ENCODE measurements around the gene PTPRD. TPM values are rescaled to one million over a fixed set of nuclear protein-coding genes. Genes with fewer than 3 reads are reported as not detected.

PTPRD gene
- total RNA-seq, 4 donors from 2014 or later = 19.6 to 78.9 (median 45.6) TPM

DNA sequence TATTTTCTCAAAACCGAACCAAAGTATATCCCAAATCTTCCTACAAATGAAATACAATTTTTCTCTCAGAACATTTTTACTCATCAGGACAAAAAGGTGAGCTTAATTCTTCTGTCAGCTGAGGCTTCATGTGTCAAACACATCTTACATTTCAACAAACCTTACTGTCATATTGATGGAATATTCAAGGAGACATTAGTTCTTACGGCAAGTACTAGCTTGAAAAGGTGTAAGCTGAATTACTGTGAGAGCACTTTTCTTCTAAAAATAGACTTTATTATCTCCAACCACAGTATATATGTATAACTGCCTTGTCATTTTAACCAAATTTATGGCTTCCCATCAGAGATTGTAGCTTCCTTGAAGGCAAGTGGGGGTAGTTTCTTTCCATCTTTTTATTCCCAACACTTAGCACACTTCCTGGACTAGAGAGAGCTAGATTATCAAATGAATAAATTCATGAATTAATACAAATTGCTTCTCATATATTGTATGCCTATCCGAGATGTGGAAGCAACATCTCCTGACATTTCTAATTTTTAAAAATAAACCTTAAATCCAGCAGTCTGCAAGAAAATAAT is 1990.5 kb downstream of the PTPRD start:
- Histone ChIP-seq H3K4me3 (replicated peaks in 1 of 3) (no peak overlapping the region), H3K27ac (no peak overlapping the region), H3K27me3 (no peaks in the 10 kb centered on the region), H3K36me3 (no peaks in the 10 kb centered on the region), H3K4me1 (peaks cover 0 to 3% of the 10 kb centered on the region in 2 donors), H3K9me3 (no peaks in the 10 kb centered on the region)
- intact Hi-C loops (cut with DNase I) = no loop called here
- no peak for DNase-seq
- TF ChIP-seq POLR2A (IDR thresholded peaks at IDR 0.05) = no peak
- TF ChIP-seq CTCF (IDR thresholded peaks at IDR 0.05) = no peak
- 90 to 92% methylated on average over 3 of the region's 3 CpGs for WGBS, 2 donors

DNA sequence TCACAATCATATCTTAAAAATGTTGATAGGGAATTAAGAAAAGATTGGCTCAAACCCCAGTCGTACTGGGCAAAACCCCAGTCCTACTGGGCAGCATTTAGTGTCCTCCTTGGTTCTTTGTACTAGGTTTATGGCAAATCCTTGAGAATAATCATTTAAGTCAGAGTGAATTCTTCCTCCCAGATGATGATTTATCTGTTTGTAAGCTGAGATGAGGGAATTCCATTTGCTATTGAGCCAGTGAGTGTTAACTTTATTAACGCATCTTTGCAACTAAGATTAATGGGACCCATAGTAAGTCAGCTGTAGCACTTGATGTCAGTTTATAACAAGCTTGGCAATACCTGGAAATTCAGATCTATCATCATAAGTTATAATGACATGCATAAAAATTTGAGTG is 1991.4 kb downstream of the PTPRD start:
- WGBS, 2 donors = 80 to 86% methylated on average over 2 of the region's 2 CpGs
- Histone ChIP-seq H3K36me3 (no peaks in the 10 kb centered on the region), H3K27me3 (no peaks in the 10 kb centered on the region), H3K27ac (no peak overlapping the region), H3K9me3 (no peaks in the 10 kb centered on the region), H3K4me3 (replicated peaks in 1 of 3) (no peak overlapping the region), H3K4me1 (no peaks in the 10 kb centered on the region)
- intact Hi-C loops (cut with DNase I) = no loop called here
- no peak for DNase-seq
- TF ChIP-seq POLR2A (IDR thresholded peaks at IDR 0.05) (no peak), CTCF (IDR thresholded peaks at IDR 0.05) (no peak)

GRCh38 chr9:8616414-8616813 is 1996.4 kb downstream of the PTPRD start:
- Histone ChIP-seq H3K36me3 (no peaks in the 10 kb centered on the region), H3K9me3 (no peaks in the 10 kb centered on the region), H3K27me3 (no peaks in the 10 kb centered on the region), H3K4me3 (replicated peaks in 1 of 3) (no peak overlapping the region), H3K4me1 (no peaks in the 10 kb centered on the region), H3K27ac (no peak overlapping the region)
- intact Hi-C loops (cut with DNase I) = no loop called here
- TF ChIP-seq POLR2A (IDR thresholded peaks at IDR 0.05) = no peak
- no peak for TF ChIP-seq CTCF (IDR thresholded peaks at IDR 0.05)
- WGBS, 2 donors = 81 to 85% methylated on average over 2 of the region's 2 CpGs
- DNase-seq = no peak

DNA sequence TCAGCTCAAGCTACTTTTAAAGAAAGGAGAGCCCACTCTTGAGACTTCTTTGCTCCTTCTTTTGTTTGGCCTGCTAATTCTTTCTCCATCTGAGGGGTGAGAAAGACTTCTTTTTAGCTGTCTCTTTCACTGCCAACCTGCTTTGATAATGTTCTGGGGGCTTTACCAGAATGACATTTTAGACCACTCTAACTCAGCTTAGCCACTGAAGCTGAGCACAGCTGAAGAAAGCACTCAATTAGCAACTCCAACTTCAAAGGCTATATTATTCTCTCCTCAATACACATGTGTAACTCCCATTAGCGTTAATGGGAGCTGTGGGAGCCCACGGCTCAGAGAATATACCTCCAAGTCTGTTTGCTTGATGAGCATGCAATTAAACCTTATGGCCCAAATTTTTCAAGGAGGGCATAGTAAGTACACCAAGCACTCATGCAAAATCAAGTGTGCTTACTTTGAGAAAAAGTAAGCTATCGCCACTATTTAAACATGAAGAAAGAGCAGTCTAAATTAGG is 1997.8 kb downstream of the PTPRD start:
- Histone ChIP-seq H3K4me1 (no peaks in the 10 kb centered on the region), H3K36me3 (no peaks in the 10 kb centered on the region), H3K27ac (no peak overlapping the region), H3K4me3 (replicated peaks in 1 of 3) (no peak overlapping the region), H3K9me3 (no peaks in the 10 kb centered on the region), H3K27me3 (no peaks in the 10 kb centered on the region)
- intact Hi-C loops (cut with DNase I) = no loop called here
- no peak for DNase-seq
- 38 to 59% methylated on average over 3 of the region's 3 CpGs for WGBS, 2 donors
- TF ChIP-seq POLR2A (IDR thresholded peaks at IDR 0.05) = no peak

- WGBS, 2 donors = 50 to 69% methylated on average over 1 of the region's 1 CpG
- TF ChIP-seq CTCF (IDR thresholded peaks at IDR 0.05) (no peak), POLR2A (IDR thresholded peaks at IDR 0.05) (no peak)
These were observed 1999.4 kb downstream of the PTPRD start for GRCh38 chr9:8613346-8613825.

More at GRCh38 chr9:8613346-8613825, 1999.4 kb downstream of the PTPRD start:
- Histone ChIP-seq H3K27me3 (no peaks in the 10 kb centered on the region), H3K27ac (no peak overlapping the region), H3K36me3 (no peaks in the 10 kb centered on the region), H3K4me3 (replicated peaks in 1 of 3) (no peak overlapping the region), H3K4me1 (no peaks in the 10 kb centered on the region), H3K9me3 (no peaks in the 10 kb centered on the region)
- intact Hi-C loops (cut with DNase I) = no loop called here
- DNase-seq = peak; percentile 9 to 18

All from thyroid gland (tissue), 4 donors.